ENCODE data around the gene COMMD1.

- TF ChIP-seq CTCF (IDR thresholded peaks at IDR 0.05; ENCODE audit: low read length) (no peak), EZH2 (optimal IDR thresholded peaks at IDR 0.05; ENCODE audit: low read depth, low read length) (no peak)
Observed at GRCh38 chr2:62118160-62118559, 212.7 kb downstream of the COMMD1 start.
